ENCODE results near the gene BAIAP3. TPM values are rescaled to one million over a fixed set of nuclear protein-coding genes. Genes with fewer than 3 reads are reported as not detected.

BAIAP3 gene
- total RNA-seq, 2 experiments from 2014 or later, result 0.83 to 1.6 TPM

GRCh38 chr16:1366712-1367299, 33.4 kb downstream of the BAIAP3 start:
- H3K27me3 Mint-ChIP-seq, result no peaks in the 10 kb centered on the region
- CTCF ChIA-PET, result interaction anchor here (3.7 kb wide), 1 partner anchor 12 kb away, joined by 18 read pairs; no protein-coding TSS in a partner anchor
- POLR2A ChIA-PET, result no interaction called here
- no peak for DNase-seq
- peaks cover 11% of the 10 kb centered on the region for H3K36me3 Mint-ChIP-seq (ENCODE audit: low read depth)
- H3K4me1 Mint-ChIP-seq, result peaks cover 2% of the 10 kb centered on the region
- H3K27ac Mint-ChIP-seq, result peak overlapping the region; percentile 38
- no peaks in the 10 kb centered on the region for H3K9me3 Mint-ChIP-seq
- no peak overlapping the region for H3K4me3 Mint-ChIP-seq

- no peak for DNase-seq
- Mint-ChIP-seq H3K27me3 (no peaks in the 10 kb centered on the region), H3K27ac (no peak overlapping the region), H3K36me3 (ENCODE audit: low read depth) (peaks cover 11% of the 10 kb centered on the region), H3K4me3 (no peak overlapping the region), H3K9me3 (no peaks in the 10 kb centered on the region), H3K4me1 (peaks cover 2% of the 10 kb centered on the region)
- ChIA-PET CTCF (interaction anchor here (0.7 kb wide), 1 partner anchor 24 kb away, joined by 3 read pairs; no protein-coding TSS in a partner anchor), POLR2A (no interaction called here)
These were observed 34.2 kb downstream of the BAIAP3 start for GRCh38 chr16:1367486-1368174.

- no peaks in the 10 kb centered on the region for H3K4me1 Mint-ChIP-seq
- H3K27ac Mint-ChIP-seq, result no peak overlapping the region
- H3K4me3 Mint-ChIP-seq, result no peak overlapping the region
- no peaks in the 10 kb centered on the region for H3K27me3 Mint-ChIP-seq
- DNase-seq, result no peak
- POLR2A ChIA-PET, result no interaction called here
- CTCF ChIA-PET, result interaction anchor here (1.2 kb wide), 1 partner anchor 12 kb away, joined by 3 read pairs; no protein-coding TSS in a partner anchor
- peaks cover 3% of the 10 kb centered on the region for H3K36me3 Mint-ChIP-seq (ENCODE audit: low read depth)
- H3K9me3 Mint-ChIP-seq, result no peaks in the 10 kb centered on the region
These were observed 37.9 kb downstream of the BAIAP3 start for GRCh38 chr16:1371054-1371978.

DNA sequence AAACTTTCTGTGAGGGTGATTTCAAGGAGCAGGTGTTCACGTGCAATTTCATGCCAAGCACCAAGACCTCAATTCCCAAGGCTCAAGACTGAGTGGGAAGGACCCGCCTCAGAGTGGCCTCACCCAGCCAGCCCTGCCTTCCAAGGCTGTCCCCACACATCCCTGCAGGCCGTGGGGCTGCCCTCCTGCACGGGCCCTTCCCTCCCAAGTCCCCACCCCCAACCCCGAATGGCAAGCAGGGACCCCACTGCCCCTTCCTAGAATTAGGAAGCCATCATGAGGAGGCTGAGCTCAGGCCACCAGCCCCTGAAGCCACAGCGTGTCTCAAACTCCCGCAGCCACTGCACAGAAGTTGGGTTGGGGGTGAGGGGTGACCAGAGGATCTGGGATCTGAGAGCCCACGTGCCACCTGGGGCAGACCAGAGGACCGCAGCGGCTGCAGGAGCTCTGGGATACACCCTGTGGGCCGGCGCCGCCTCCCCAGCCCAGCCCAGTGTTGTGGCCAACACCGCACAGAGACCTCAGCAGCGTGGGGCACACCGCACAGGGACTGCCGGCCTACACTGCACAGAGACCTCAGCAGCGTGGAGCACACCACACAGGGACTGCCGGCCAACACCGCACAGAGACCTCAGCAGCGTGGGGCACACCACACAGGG, 39.0 kb downstream of the BAIAP3 start:
- H3K4me3 Mint-ChIP-seq, result no peak overlapping the region
- peaks cover 3% of the 10 kb centered on the region for H3K36me3 Mint-ChIP-seq (ENCODE audit: low read depth)
- no peaks in the 10 kb centered on the region for H3K4me1 Mint-ChIP-seq
- H3K27ac Mint-ChIP-seq, result no peak overlapping the region
- ChIA-PET POLR2A (no interaction called here), CTCF (interaction anchor here (0.6 to 1.2 kb wide), 2 partner anchors 13 to 124 kb away, joined by 3 read pairs; no protein-coding TSS in a partner anchor)
- H3K27me3 Mint-ChIP-seq, result no peaks in the 10 kb centered on the region
- no peaks in the 10 kb centered on the region for H3K9me3 Mint-ChIP-seq
- DNase-seq, result no peak

GRCh38 chr16:1374418-1375297, 41.2 kb downstream of the BAIAP3 start:
- no peak for DNase-seq
- Mint-ChIP-seq H3K27ac (no peak overlapping the region), H3K4me3 (no peak overlapping the region), H3K36me3 (ENCODE audit: low read depth) (peaks cover under 1% of the 10 kb centered on the region), H3K27me3 (no peaks in the 10 kb centered on the region), H3K4me1 (peaks cover 10% of the 10 kb centered on the region), H3K9me3 (no peaks in the 10 kb centered on the region)
- ChIA-PET POLR2A (no interaction called here), CTCF (no interaction called here)

DNA sequence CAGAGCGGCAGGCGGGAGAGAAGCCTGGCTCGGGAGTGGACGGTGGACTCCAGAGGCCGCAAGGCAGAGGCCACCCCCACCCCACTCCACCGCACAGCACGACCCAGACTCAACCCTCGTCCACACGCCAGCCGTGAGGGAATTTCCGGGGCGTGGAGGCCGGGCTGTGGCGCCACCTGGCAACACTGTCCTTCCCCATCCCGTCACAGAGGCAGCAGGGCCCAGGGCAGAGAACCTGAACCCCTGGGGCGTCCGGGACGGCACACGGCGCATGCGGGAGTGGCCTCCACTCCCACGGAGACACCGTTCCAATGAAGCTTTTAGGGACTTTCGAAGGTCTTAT, 41.8 kb downstream of the BAIAP3 start:
- Mint-ChIP-seq H3K27me3 (no peaks in the 10 kb centered on the region), H3K9me3 (no peaks in the 10 kb centered on the region), H3K4me1 (peaks cover 14% of the 10 kb centered on the region), H3K4me3 (no peak overlapping the region), H3K36me3 (ENCODE audit: low read depth) (peaks cover 2% of the 10 kb centered on the region), H3K27ac (no peak overlapping the region)
- CTCF ChIA-PET, result no interaction called here
- POLR2A ChIA-PET, result no interaction called here
- DNase-seq, result no peak

GRCh38 chr16:1375741-1376410, 42.4 kb downstream of the BAIAP3 start:
- DNase-seq, result no peak
- ChIA-PET POLR2A (no interaction called here), CTCF (no interaction called here)
- Mint-ChIP-seq H3K4me3 (no peak overlapping the region), H3K36me3 (ENCODE audit: low read depth) (peaks cover 2% of the 10 kb centered on the region), H3K9me3 (no peaks in the 10 kb centered on the region), H3K4me1 (peaks cover 14% of the 10 kb centered on the region), H3K27me3 (no peaks in the 10 kb centered on the region), H3K27ac (no peak overlapping the region)

GRCh38 chr16:1377406-1378010, 44.1 kb downstream of the BAIAP3 start:
- Mint-ChIP-seq H3K4me3 (no peak overlapping the region), H3K27ac (peak overlapping the region; percentile 19), H3K36me3 (ENCODE audit: low read depth) (peaks cover 2% of the 10 kb centered on the region), H3K9me3 (no peaks in the 10 kb centered on the region), H3K27me3 (no peaks in the 10 kb centered on the region), H3K4me1 (peaks cover 14% of the 10 kb centered on the region)
- ChIA-PET CTCF (interaction anchor here (0.7 to 2.5 kb wide), 4 partner anchors 13 to 19 kb away, joined by 3 to 18 read pairs (median 3); no protein-coding TSS in a partner anchor), POLR2A (no interaction called here)
- DNase-seq, result no peak

DNA sequence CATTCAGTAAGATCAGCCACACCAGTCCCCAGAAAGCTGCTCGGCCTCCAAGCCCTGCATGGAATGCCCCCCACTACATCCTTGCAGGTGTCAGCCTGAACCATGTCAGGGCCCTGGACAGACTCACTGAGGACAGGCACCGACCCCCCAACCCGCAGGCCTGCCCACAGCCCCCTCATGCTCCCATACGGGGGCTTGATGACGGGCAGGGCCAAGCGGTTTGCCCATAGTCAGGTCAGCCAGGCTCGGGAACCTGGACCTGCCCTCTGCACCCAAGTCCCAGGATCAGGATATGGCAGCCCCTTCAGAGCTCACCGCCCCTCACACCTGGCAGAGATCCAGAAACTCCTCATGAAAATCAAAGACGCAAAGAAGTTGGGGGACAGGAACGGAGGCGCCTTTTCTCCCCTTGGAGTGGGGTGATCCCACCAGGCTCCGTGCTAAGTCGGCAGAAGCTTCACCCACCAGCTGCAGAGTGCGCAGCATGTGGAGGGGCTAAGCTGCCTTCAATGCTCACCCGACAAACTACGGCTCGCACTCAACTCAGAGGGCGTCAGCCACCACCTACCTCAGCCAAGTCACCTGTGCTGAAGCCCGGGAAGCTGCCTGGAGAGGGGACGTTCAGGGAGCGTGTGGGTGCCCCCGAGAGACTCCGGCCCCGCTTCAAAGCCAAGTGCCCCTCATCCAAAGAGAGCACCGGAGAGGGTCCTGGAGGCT, 44.8 kb downstream of the BAIAP3 start:
- Mint-ChIP-seq H3K4me1 (peaks cover 14% of the 10 kb centered on the region), H3K4me3 (peak overlapping the region; percentile 70), H3K36me3 (ENCODE audit: low read depth) (peaks cover 2% of the 10 kb centered on the region), H3K9me3 (no peaks in the 10 kb centered on the region), H3K27me3 (no peaks in the 10 kb centered on the region), H3K27ac (peak overlapping the region; percentile 73)
- ChIA-PET POLR2A (no interaction called here), CTCF (interaction anchor here (0.6 to 2.5 kb wide), 5 partner anchors 14 to 98 kb away, joined by 3 to 18 read pairs (median 4); no protein-coding TSS in a partner anchor)
- no peak for DNase-seq

GRCh38 chr16:1378804-1379303, 45.4 kb downstream of the BAIAP3 start:
- no peaks in the 10 kb centered on the region for H3K9me3 Mint-ChIP-seq
- H3K27me3 Mint-ChIP-seq, result no peaks in the 10 kb centered on the region
- H3K4me1 Mint-ChIP-seq, result peaks cover 14% of the 10 kb centered on the region
- H3K27ac Mint-ChIP-seq, result peak overlapping the region; percentile 73
- POLR2A ChIA-PET, result no interaction called here
- peak; percentile 44 for DNase-seq
- peak overlapping the region; percentile 70 for H3K4me3 Mint-ChIP-seq
- CTCF ChIA-PET, result interaction anchor here (0.5 to 2.5 kb wide), 5 partner anchors 14 to 326 kb away, joined by 3 to 18 read pairs (median 4); no protein-coding TSS in a partner anchor
- H3K36me3 Mint-ChIP-seq (ENCODE audit: low read depth), result peaks cover 2% of the 10 kb centered on the region

Measured in activated CD4-positive, alpha-beta T cell treated with anti-CD3 and anti-CD28 coated beads, Interleukin-2, amount 10 ng/mL, durations not matched to agents 7 days and 5 days (primary cell).